K562 (cell line): Measurements from ENCODE around the gene PDHX. TPM values are rescaled to one million over a fixed set of nuclear protein-coding genes. Genes with fewer than 3 reads are reported as not detected.
A peak's percentile ranks its signal among the peaks of the same experiment; 100 is the strongest.

Source experiments
- ARID1B ChIP-seq: fragments of 450-650 bp; IDR thresholded peaks from 2 replicates; pipeline ENCODE4 v1.6.1; 2016; ENCODE audit warnings: antibody characterized with exemption, mild to moderate bottlenecking, inconsistent platforms
- CBFA2T2 ChIP-seq: fragments of 450-650 bp; conservative IDR thresholded peaks from 2 replicates; pipeline ENCODE4 v1.6.1; 2017; ENCODE audit warnings: mild to moderate bottlenecking
- DPF2 ChIP-seq: fragments of 450-650 bp; IDR thresholded peaks from 2 replicates; pipeline ENCODE4 v1.6.1; 2016
- FOSL1 ChIP-seq: fragments of 200-800 bp; sonication (Bioruptor generic); conservative IDR thresholded peaks from 2 replicates; pipeline ENCODE4 v1.6.1; 2016; ENCODE audit warnings: missing genetic modification characterization, missing compliant biosample characterization
- GATAD2B ChIP-seq: fragments of 450-650 bp; IDR thresholded peaks from 2 replicates; pipeline ENCODE4 v1.6.1; 2017; ENCODE audit warnings: mild to moderate bottlenecking, borderline replicate concordance
- HES1 ChIP-seq: fragments of 450-650 bp; IDR thresholded peaks from 2 replicates; pipeline ENCODE4 v1.6.1; 2016; ENCODE audit warnings: low read depth, mild to moderate bottlenecking, moderate library complexity
- KDM1A ChIP-seq, 2 experiments: fragments of 450-650 bp; IDR thresholded peaks; 2 replicates each; pipeline ENCODE4 v1.6.1; 2016; ENCODE audit warnings: mild to moderate bottlenecking in 2 of 2
- MEF2A ChIP-seq: IDR thresholded peaks from 2 replicates; pipeline ENCODE4 v1.6.1; 2011; ENCODE audit warnings: low read depth, mild to moderate bottlenecking, low read length, moderate library complexity; ENCODE audit not compliant: control insufficient read depth
- NFE2 ChIP-seq: IDR thresholded peaks from 2 replicates; pipeline ENCODE4 v1.6.1; 2014; ENCODE audit warnings: antibody characterized with exemption, low read depth
- PHF8 ChIP-seq: fragments of 200-600 bp; sonication (generic); IDR thresholded peaks from 2 replicates; pipeline ENCODE4 v1.6.1; 2012; ENCODE audit warnings: mixed run types, mild to moderate bottlenecking, inconsistent platforms, low read length, moderate library complexity, borderline replicate concordance
- PML ChIP-seq: IDR thresholded peaks from 2 replicates; pipeline ENCODE4 v1.6.1; 2012; ENCODE audit warnings: low read length, inconsistent platforms
- RFX1 ChIP-seq: fragments of 450-650 bp; IDR thresholded peaks from 2 replicates; pipeline ENCODE4 v1.6.1; 2016; ENCODE audit warnings: mild to moderate bottlenecking, moderate library complexity
- SMAD4 ChIP-seq: fragments of 250-450 bp; sonication (Bioruptor Pico); conservative IDR thresholded peaks from 2 replicates; pipeline ENCODE4 v1.8.0; 2021; ENCODE audit warnings: inconsistent platforms, mild to moderate bottlenecking, moderate library complexity
- SPI1 ChIP-seq: IDR thresholded peaks from 2 replicates; pipeline ENCODE4 v1.6.1; 2011; ENCODE audit warnings: low read depth, low read length, control low read depth, borderline replicate concordance
- ZBTB26 ChIP-seq: fragments of 450-650 bp; formaldehyde crosslinking; IDR thresholded peaks from 2 replicates; pipeline ENCODE4 v1.4.0; 2022; ENCODE audit warnings: missing genetic modification characterization
- ZNF707 ChIP-seq: fragments of 250-450 bp; sonication (Bioruptor Pico); conservative IDR thresholded peaks from 2 replicates; pipeline ENCODE4 v1.8.0; 2022; ENCODE audit warnings: inconsistent platforms, mild to moderate bottlenecking, moderate library complexity
- polyA plus RNA-seq, 8 experiments: library from polyadenylated mRNA; depleted of rRNA in 4 of 8; stranded (reverse) in 5 of 8; unstranded in 3 of 8; fragments of >200 nt; fragmentation: Nextera tagmentation in 2 of 8; fragmentation: Illumina TruSeq in 1 of 8; extraction: Ambion mirVana in 2 of 8; extraction: Trizol in 1 of 8; gene quantifications; 2 replicates each; pipeline versions ENCODE4 v1.2.1 to v1.2.3, GENCODE V29; 2011 to 2014; ENCODE audit warnings: inconsistent platforms in 1 of 8, missing spikeins in 1 of 8
- total RNA-seq, 7 experiments: library from RNA; depleted of rRNA in 6 of 7; stranded (reverse); fragments of >200 nt in 6 of 7; fragmentation: Illumina TruSeq in 2 of 7; extraction: Trizol in 2 of 7; gene quantifications; 2 replicates each; pipeline versions ENCODE4 v1.2.1 to v1.2.3, GENCODE V29; 2011 to 2021; ENCODE audit warnings: low replicate concordance in 1 of 7

PDHX gene
- total and polyA plus RNA-seq, 9 of the 15 experiments (the other 6 are each of a cell fraction or from before 2014, with no cell fraction given) = 20.8 to 43.5 (median 31.2) TPM

- TF ChIP-seq ZBTB26 (CRISPR knock-in tag) = no peak
- TF ChIP-seq PHF8 = peak; percentile 23; the same call in 1 of the 2 replicates
- TF ChIP-seq FOSL1 (tag) = peak; percentile 99
- peak; percentile 36; the same call in 1 of the 2 replicates for TF ChIP-seq RFX1
- TF ChIP-seq CBFA2T2 = peak; percentile 67
- TF ChIP-seq HES1 = no peak
- no peak; a peak in 1 of 4 replicates for TF ChIP-seq KDM1A (IDR thresholded peaks at IDR 0.05)
- peak; percentile 98 for TF ChIP-seq MEF2A
- TF ChIP-seq SPI1 = 0 out of 2 replicates have a peak, but pooled peaks have one; percentile 14
- no peak for TF ChIP-seq GATAD2B
- TF ChIP-seq PML = peak; percentile 55; the same call in 1 of the 2 replicates
- TF ChIP-seq SMAD4 = peak; percentile 76; the same call in 1 of the 2 replicates
- no peak for TF ChIP-seq ZNF707
- peak; percentile 63 for TF ChIP-seq NFE2
- peak; percentile 94 for TF ChIP-seq DPF2
- peak; percentile 93 for TF ChIP-seq ARID1B
These were observed 114.3 kb downstream of the PDHX start (continued) for GRCh38 chr11:35030716-35031213.
